Keratinocyte (primary cell): Measurements from ENCODE around the gene KRTAP4-3.

Experiments used
- CTCF ChIP-seq, 3 experiments: IDR thresholded peaks in 1 of 3; conservative IDR thresholded peaks in 1 of 3; optimal IDR thresholded peaks in 1 of 3; 2 replicates in 2 of 3; 3 replicates in 1 of 3; pipeline versions ENCODE3 to v1.5.1; 2011; ENCODE audit warnings: low read length in 3 of 3, mild to moderate bottlenecking in 3 of 3, moderate library complexity in 2 of 3, control low read depth in 1 of 3, inconsistent platforms in 1 of 3; ENCODE audit not compliant: insufficient read depth in 2 of 3; ENCODE audit errors: extremely low read depth in 1 of 3
- EZH2 ChIP-seq: IDR thresholded peaks from one replicate; pipeline ENCODE4 v1.6.1; 2012; ENCODE audit warnings: inconsistent platforms, mild to moderate bottlenecking, low read length, moderate library complexity

DNA sequence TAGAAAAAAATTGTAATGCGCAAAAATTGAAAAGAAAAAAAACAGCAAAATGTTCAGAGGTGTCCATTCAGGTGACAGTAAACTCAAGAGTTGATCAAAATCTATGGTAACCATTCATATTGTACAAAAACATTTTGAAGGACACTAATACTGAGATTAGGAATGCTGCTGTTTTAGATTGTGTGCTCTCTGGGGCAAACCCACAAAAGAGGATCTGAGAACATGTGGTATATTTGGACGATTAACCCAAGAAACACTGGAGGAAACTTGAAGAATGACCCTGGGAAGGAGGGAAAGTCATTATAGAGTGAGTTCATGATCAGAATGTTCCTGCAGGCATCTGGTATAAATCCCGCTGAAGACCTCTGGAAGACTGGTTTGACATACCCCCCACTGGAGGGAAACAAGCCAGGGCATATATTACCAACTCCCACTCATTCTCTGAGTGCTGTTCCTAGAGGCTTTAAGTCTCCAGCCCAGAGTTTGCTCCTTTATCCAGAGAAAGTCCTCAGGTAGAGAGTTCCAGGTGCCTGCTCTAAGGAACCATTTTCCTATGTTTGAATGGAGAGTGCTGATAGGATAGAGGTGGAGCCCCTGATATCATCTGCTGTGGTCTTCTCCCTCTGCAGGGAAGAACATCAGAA, 8.8 kb upstream of the KRTAP4-3 start:
- TF ChIP-seq CTCF (optimal IDR thresholded peaks at IDR 0.05 in 1 of 3, IDR thresholded peaks at IDR 0.05 in 1 of 3, conservative IDR thresholded peaks at IDR 0.05 in 1 of 3; ENCODE audit: extremely low read depth in 1 of 3, insufficient read depth in 2 of 3, low read length in 3 of 3) = no peak
- TF ChIP-seq EZH2 = no peak
